Suprapubic skin (tissue), 4 donors: Measurements from ENCODE around the gene MYL3. TPM values are rescaled to one million over a fixed set of nuclear protein-coding genes. Genes with fewer than 3 reads are reported as not detected.
A peak's percentile ranks its signal among the peaks of the same experiment; 100 is the strongest.

Experiments used
- DNase-seq, 2 donors: peaks; one replicate each; pipeline ENCODE4 v3.0.0-alpha.2; 2019; ENCODE audit warnings: low spot score in 2 of 2
- H3K27ac ChIP-seq: fragments of 200-600 bp; sonication (generic); one replicate; pipeline ENCODE4 v1.5.1; 2019
- H3K27me3 ChIP-seq: fragments of 200-600 bp; sonication (generic); one replicate; pipeline ENCODE4 v1.5.1; 2019
- H3K36me3 ChIP-seq: fragments of 200-600 bp; sonication (generic); one replicate; pipeline ENCODE4 v1.5.1; 2019
- H3K4me1 ChIP-seq: fragments of 200-600 bp; sonication (generic); one replicate; pipeline ENCODE4 v1.5.1; 2019
- H3K4me3 ChIP-seq: fragments of 200-600 bp; sonication (generic); one replicate; pipeline ENCODE4 v1.5.1; 2019; ENCODE audit warnings: mild to moderate bottlenecking
- H3K9me3 ChIP-seq: fragments of 200-600 bp; sonication (generic); one replicate; pipeline ENCODE4 v1.5.1; 2019
- EP300 ChIP-seq: sonication (generic); formaldehyde crosslinking; IDR thresholded peaks from one replicate; pipeline ENCODE4 v1.6.1; 2017; ENCODE audit warnings: antibody characterized with exemption
- POLR2A ChIP-seq, 2 donors: fragments of 450-650 bp; IDR thresholded peaks; one replicate each; pipeline ENCODE4 v1.6.1; 2017; ENCODE audit warnings: antibody characterized with exemption in 2 of 2, mild to moderate bottlenecking in 2 of 2, moderate library complexity in 2 of 2
- POLR2AphosphoS5 ChIP-seq, 3 donors: sonication (generic); formaldehyde crosslinking; IDR thresholded peaks; one replicate each; pipeline ENCODE4 v1.6.1; 2017; ENCODE audit warnings: antibody characterized with exemption in 3 of 3
- WGBS: methylation state at CpG from one replicate; pipeline ENCODE4 v1.1.5; 2018; 5-methylcytosine and 5-hydroxymethylcytosine counted together
- total RNA-seq, 4 donors: library from RNA; depleted of rRNA; stranded (reverse); fragments of >200 nt; gene quantifications; one replicate each; pipeline ENCODE4 v1.1.0, GENCODE V29; 2016
- TF ChIP-seq, protein P1 (sequence below), 2 donors: fragments of 200-600 bp in 1 of 2; fragments of 450-650 bp in 1 of 2; sonication (generic) in 1 of 2; IDR thresholded peaks; one replicate each; pipeline ENCODE4 v1.5.1; 2016 to 2019; ENCODE audit warnings: antibody characterized with exemption in 2 of 2, mild to moderate bottlenecking in 1 of 2, moderate library complexity in 1 of 2

Gene MYL3
- total RNA-seq, 4 donors from 2014 or later: 1.4 TPM; not detected in 3

DNA sequence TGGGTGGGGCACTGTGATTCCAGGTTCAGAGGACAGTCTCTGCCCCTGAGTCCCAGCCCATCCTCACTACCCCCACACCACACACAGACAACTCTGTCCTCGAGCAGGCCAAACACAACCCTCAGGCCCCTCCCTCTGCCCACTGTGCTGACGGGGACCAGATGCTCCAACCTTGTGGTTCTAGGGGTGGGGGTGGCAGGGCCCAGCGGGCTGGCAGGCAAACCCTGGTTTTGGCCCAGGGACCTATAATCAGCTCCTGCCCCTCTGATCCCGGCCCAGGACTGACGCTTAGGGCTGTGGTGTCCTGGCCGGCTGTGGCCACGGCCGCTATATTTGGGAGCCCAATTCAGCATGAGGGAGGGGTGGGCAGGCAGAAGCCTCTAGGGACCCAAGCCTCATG lies 5.0 kb upstream of the MYL3 start:
- DNase-seq: no peak
- Histone ChIP-seq H3K4me1 (peaks cover 55% of the 10 kb centered on the region), H3K27ac (peak overlapping the region; percentile 53), H3K4me3 (no peak overlapping the region), H3K27me3 (no peaks in the 10 kb centered on the region), H3K9me3 (no peaks in the 10 kb centered on the region), H3K36me3 (no peaks in the 10 kb centered on the region)
- 80% methylated on average over 1 of the region's 8 CpGs for WGBS
- TF ChIP-seq, protein P1, sequence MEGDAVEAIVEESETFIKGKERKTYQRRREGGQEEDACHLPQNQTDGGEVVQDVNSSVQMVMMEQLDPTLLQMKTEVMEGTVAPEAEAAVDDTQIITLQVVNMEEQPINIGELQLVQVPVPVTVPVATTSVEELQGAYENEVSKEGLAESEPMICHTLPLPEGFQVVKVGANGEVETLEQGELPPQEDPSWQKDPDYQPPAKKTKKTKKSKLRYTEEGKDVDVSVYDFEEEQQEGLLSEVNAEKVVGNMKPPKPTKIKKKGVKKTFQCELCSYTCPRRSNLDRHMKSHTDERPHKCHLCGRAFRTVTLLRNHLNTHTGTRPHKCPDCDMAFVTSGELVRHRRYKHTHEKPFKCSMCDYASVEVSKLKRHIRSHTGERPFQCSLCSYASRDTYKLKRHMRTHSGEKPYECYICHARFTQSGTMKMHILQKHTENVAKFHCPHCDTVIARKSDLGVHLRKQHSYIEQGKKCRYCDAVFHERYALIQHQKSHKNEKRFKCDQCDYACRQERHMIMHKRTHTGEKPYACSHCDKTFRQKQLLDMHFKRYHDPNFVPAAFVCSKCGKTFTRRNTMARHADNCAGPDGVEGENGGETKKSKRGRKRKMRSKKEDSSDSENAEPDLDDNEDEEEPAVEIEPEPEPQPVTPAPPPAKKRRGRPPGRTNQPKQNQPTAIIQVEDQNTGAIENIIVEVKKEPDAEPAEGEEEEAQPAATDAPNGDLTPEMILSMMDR (IDR thresholded peaks at IDR 0.05): no peak
- TF ChIP-seq POLR2AphosphoS5 (IDR thresholded peaks at IDR 0.05): no peak
- no peak for TF ChIP-seq EP300
- no peak for TF ChIP-seq POLR2A (IDR thresholded peaks at IDR 0.05)

DNA sequence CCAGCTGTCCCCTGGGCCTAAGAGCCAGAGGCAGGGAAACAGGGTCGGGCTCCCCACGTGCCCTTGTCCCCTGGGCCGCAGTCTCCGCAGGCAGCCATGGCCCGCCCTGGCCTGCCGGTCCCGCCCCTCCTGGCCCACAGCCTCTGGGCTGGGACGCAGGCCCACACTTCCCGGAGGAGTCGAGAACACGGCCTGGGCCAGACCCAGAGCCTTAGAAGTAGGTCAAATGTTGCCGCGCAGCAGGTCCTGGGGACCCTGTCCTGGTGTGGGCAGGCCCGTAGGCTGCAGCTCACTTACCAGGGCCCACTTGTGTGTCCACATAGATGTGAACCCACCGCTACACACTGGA lies 4.3 kb upstream of the MYL3 start:
- peak overlapping the region; percentile 32 for H3K27ac ChIP-seq
- 100% methylated on average over 1 of the region's 15 CpGs for WGBS
- no peak overlapping the region for H3K4me3 ChIP-seq
- H3K27me3 ChIP-seq: no peaks in the 10 kb centered on the region
- H3K9me3 ChIP-seq: no peaks in the 10 kb centered on the region
- DNase-seq: peak; percentile 88 to 91
- peak in 2 of 3 donors; percentile 23 to 40 for TF ChIP-seq POLR2AphosphoS5 (IDR thresholded peaks at IDR 0.05)
- TF ChIP-seq, protein P1 (IDR thresholded peaks at IDR 0.05): no peak
- H3K4me1 ChIP-seq: peaks cover 50% of the 10 kb centered on the region
- H3K36me3 ChIP-seq: no peaks in the 10 kb centered on the region

DNA sequence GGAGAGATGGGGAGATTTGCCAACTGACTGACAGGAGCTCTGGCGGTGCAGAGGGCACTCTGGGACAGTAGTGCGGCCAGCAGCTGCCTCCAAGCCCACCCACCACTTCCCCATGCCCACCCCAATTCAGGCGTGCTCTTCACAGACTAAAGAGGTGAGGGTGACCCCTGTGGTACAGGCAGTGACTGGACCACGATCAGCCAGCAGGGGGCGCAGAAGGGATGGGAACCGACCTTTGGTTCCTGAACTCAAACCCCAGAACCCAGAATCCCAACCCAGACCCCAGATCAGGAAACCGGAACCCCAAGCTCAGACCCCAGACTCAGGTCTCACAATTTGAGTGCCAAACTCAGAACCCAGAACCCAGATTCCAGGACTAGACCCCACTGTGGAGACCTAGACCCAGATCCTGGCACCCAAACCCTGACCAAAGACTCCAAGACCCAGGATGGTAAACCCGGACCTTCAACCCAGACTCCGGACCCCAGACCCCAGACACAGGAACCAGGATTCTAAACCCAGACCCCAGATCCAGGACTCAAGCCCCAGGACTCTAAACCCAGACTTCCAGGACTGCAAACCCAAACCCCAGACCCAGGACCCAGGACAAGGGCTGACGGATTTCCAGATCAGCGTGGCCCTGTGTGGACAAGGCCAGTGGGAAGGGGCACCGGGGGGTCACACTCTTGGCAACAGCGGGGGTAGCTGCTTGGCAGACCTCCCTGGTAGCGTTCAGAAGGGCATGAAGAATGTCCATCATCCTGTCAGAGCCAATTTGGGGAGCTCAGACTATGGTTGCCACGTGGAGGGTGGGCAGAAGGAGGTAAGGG lies 3.7 kb upstream of the MYL3 start:
- WGBS: 45% methylated on average over 12 of the region's 15 CpGs
- DNase-seq: peak; percentile 91
- no peak overlapping the region for H3K4me3 ChIP-seq
- H3K27ac ChIP-seq: peak overlapping the region; percentile 32
- no peaks in the 10 kb centered on the region for H3K27me3 ChIP-seq
- no peaks in the 10 kb centered on the region for H3K36me3 ChIP-seq
- peaks cover 49% of the 10 kb centered on the region for H3K4me1 ChIP-seq
- H3K9me3 ChIP-seq: no peaks in the 10 kb centered on the region
- TF ChIP-seq, protein P1 (IDR thresholded peaks at IDR 0.05): peak; percentile 62 to 88
- TF ChIP-seq EP300: no peak

DNA sequence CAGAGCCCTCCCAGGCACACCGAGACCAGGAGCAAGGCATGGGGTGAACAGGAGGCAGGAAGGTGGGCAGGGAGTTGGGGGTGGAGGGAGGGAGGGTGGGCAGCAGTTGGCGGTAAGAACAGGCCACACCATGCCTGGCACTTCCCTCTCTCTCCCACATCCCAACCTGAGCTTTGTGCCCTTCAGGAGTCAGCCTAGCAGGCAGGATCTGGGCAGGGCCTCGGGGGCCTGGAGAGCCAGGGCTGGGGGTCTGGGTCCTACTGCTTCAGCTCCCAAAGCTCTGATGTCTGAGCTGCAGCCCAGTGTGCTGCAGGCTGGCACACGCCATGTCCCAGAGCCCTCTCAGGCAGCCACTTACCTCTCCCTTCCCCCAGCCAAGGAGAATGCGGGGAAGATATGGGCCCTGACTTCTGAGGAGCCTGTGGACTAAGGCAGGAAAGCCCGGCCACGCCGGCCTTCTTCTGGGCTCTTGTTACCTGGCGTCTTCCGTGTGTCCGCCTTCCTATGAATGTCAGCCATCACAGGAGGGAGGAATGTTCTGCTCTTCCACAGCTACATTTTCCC lies 2.9 kb upstream of the MYL3 start:
- TF ChIP-seq, protein P1 (IDR thresholded peaks at IDR 0.05): no peak
- TF ChIP-seq POLR2AphosphoS5 (IDR thresholded peaks at IDR 0.05) (no peak), EP300 (no peak), POLR2A (IDR thresholded peaks at IDR 0.05) (no peak)
- H3K27me3 ChIP-seq: no peaks in the 10 kb centered on the region
- H3K4me1 ChIP-seq: peaks cover 43% of the 10 kb centered on the region
- peak overlapping the region; percentile 45 for H3K27ac ChIP-seq
- no peaks in the 10 kb centered on the region for H3K36me3 ChIP-seq
- WGBS: 86% methylated on average over 7 of the region's 11 CpGs
- DNase-seq: no peak
- H3K4me3 ChIP-seq: no peak overlapping the region
- no peaks in the 10 kb centered on the region for H3K9me3 ChIP-seq

DNA sequence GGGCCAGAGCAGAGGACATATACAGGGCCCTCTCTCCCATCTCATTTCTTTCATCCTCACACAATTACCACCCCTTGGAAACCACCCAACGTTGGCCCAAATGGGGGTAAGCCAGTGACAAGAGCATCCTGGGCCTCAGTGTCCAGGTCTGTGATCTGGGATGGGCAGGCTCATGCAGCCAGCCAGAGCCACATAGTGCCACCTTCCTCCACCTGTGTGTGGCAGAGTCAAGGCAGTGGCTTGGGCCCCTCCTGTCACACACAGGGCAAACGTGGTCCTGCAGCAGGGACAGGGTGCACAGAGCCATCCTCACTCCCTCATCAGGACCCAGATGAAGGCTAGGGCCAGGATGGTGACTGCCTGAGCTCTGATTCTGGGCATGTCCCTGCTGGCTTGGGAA lies 2.3 kb upstream of the MYL3 start:
- H3K9me3 ChIP-seq: no peaks in the 10 kb centered on the region
- WGBS: 88% methylated on average over 1 of the region's 2 CpGs

More for the DNA sequence above, 2.3 kb upstream of the MYL3 start:
- Histone ChIP-seq H3K36me3 (no peaks in the 10 kb centered on the region), H3K4me1 (peaks cover 43% of the 10 kb centered on the region), H3K4me3 (no peak overlapping the region), H3K27ac (no peak overlapping the region), H3K27me3 (no peaks in the 10 kb centered on the region)
- DNase-seq: no peak
- TF ChIP-seq, protein P1 (IDR thresholded peaks at IDR 0.05): no peak
- no peak for TF ChIP-seq POLR2AphosphoS5 (IDR thresholded peaks at IDR 0.05)
